HUES6 (cell line): ENCODE results near the gene MRE11.

Experiments used
- H3K27ac ChIP-seq: 2 replicates; pipeline ENCODE4 v1.7.0; 2013; ENCODE audit warnings: low read depth, mild to moderate bottlenecking, low read length, inconsistent platforms
- H3K27me3 ChIP-seq: 2 replicates; pipeline ENCODE4 v1.6.1; 2013; ENCODE audit warnings: low read length; ENCODE audit not compliant: control insufficient read depth, insufficient read depth
- H3K36me3 ChIP-seq: 2 replicates; pipeline ENCODE4 v1.6.1; 2013; ENCODE audit warnings: low read length; ENCODE audit not compliant: control insufficient read depth, insufficient read depth
- H3K4me1 ChIP-seq: 2 replicates; pipeline ENCODE4 v1.6.1; 2013; ENCODE audit warnings: low read length; ENCODE audit not compliant: control insufficient read depth, insufficient read depth
- H3K4me3 ChIP-seq: 2 replicates; pipeline ENCODE4 v1.5.1; 2013; ENCODE audit warnings: low read depth, low read length
- H3K9ac ChIP-seq: one replicate; pipeline ENCODE4 v1.6.1; 2013; ENCODE audit warnings: mild to moderate bottlenecking, low read length
- H3K9me3 ChIP-seq: 2 replicates; pipeline ENCODE4 v1.6.1; 2013; ENCODE audit warnings: low read depth, low read length; ENCODE audit not compliant: control insufficient read depth, insufficient read depth

MRE11 gene

GRCh38 chr11:94493281-94494125 lies at the start of gene MRE11, which contains the start of gene ANKRD49:
TSS of gene MRE11 (minus strand) at chr11:94493844. CDS start at chr11:94492801, 1,043 bp downstream.
TSS of gene ANKRD49 (plus strand) at chr11:94493984. CDS start at chr11:94496694, 2,710 bp downstream.
- Histone ChIP-seq H3K4me1 (no peaks in the 10 kb centered on the region), H3K9ac (peak within 1 kb of the TSS; percentile 94), H3K4me3 (peak within 1 kb of the TSS; percentile 83), H3K27ac (peak within 1 kb of the TSS; percentile 88), H3K36me3 (peaks cover 38% of the 10 kb centered on the region), H3K9me3 (no peaks in the 10 kb centered on the region), H3K27me3 (no peaks in the 10 kb centered on the region)

DNA sequence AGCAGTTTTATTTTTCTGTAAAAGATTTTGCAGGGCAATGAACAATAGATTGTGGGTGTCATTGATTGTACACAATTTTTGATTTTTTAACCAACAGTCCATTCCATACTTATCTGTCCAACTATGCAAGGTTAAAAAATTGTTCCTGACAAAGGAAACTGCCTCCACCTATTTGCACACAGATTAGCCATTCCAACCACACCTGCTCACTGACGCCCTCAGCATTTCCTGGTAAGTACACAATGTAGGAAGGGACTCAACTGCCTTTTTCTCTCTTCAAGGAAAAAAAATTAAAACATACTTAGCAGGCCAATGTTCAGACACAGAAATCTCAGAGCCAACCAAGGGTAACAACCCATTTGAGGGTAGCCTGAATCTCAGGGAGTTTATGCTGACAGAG lies 45.8 kb upstream of the MRE11 start:
- Histone ChIP-seq H3K27me3 (peaks cover 4% of the 10 kb centered on the region), H3K36me3 (no peaks in the 10 kb centered on the region), H3K4me3 (no peak overlapping the region), H3K27ac (no peak overlapping the region), H3K4me1 (no peaks in the 10 kb centered on the region; the same call in 1 of the 2 replicates), H3K9me3 (no peaks in the 10 kb centered on the region), H3K9ac (no peak overlapping the region)

DNA sequence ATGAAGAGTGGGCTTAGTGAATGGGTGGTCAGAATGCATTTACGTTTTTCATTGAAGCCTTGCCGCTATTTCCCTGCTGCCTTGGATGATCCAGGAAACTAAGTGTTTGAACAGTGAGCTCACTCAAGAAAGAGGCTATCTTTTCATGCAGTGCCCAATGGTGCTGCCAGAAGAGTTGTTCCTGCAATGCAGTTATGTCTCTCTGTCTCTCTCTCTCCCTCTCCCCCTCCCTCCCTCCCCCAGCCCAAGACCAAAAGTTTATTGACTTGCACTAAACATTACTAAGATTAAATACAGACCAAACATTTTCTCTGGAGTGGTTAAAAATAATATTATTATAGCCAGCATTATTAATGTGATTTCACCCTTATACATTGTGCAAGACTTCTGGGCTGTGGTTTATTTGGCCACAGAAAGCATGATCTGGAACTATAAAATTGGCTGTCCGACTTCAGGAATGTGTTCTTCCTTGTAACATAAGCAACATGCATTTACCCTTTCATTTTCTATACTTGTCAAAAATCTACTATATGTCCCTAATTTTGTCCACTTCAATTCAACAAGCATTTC lies 43.5 kb upstream of the MRE11 start:
- Histone ChIP-seq H3K4me3 (no peak overlapping the region), H3K9ac (no peak overlapping the region), H3K27ac (no peak overlapping the region), H3K27me3 (no peaks in the 10 kb centered on the region), H3K36me3 (no peaks in the 10 kb centered on the region), H3K9me3 (no peaks in the 10 kb centered on the region), H3K4me1 (no peaks in the 10 kb centered on the region; the same call in 1 of the 2 replicates)

DNA sequence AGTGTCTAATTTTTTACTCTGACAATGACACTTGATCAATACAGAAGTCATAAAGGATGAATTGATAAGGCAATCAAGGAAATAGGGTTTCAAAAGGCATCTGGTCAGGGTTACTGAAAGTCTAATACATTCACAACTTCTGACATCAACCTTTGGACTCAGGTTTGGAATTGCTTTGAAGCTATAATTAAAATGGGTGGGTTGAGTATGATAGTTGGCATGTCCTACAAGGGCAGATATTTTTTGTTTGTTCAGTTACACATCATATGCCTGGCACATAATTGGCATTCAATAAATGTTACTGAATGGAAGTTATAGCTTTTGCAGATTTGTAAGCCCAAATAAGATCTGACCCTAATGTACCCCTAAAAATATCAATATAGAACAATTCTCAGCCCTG lies 42.7 kb upstream of the MRE11 start:
- Histone ChIP-seq H3K27me3 (no peaks in the 10 kb centered on the region), H3K27ac (no peak overlapping the region), H3K4me1 (no peaks in the 10 kb centered on the region), H3K36me3 (no peaks in the 10 kb centered on the region), H3K4me3 (no peak overlapping the region), H3K9ac (no peak overlapping the region), H3K9me3 (no peaks in the 10 kb centered on the region)

DNA sequence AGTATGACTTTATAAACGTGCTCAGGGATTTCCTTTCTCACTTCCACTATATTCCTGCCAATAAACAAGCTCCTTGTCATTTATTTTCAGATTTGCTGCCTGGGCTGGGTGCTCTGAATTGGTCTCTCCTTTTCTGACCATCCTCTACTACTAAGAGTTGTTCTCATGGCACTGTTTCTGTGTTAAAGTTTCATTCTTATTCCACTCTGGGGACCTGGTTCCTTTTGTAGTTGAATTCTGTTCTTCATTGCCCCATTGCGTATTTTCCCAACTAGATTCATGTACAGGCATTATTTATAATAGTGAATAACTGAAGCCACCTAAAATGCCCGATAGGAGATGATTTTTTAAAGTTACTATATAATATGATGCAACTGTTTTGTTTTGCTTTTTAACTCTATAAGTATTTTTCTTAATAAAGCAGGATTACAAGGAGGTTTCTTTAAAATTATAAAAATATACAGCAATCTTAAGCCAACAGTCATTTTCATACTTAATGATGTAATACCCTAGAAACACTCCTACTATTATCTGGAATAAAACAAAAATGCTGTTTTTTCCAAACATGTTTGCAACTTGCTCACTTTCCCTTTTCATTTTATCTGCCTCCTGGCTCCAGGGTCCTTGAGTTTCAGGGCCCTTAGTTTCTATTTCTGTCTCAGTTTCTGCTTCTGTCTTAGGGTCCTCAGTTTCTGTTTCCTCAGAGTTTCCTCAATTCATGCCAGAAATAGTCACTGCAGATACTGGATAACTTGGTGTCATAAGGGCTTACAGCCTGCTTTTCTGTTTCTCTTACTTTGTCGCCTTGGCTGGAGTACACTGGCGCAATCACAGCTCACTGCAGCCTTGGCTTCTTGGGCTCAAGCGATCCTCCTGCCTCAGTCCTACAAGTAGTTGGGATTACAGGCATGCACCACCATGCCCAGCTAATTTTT lies 40.3 kb upstream of the MRE11 start:
- no peak overlapping the region for H3K4me3 ChIP-seq
- H3K4me1 ChIP-seq, result no peaks in the 10 kb centered on the region
- no peak overlapping the region for H3K9ac ChIP-seq
- H3K9me3 ChIP-seq, result no peaks in the 10 kb centered on the region
- H3K36me3 ChIP-seq, result no peaks in the 10 kb centered on the region
- H3K27me3 ChIP-seq, result no peaks in the 10 kb centered on the region
- no peak overlapping the region for H3K27ac ChIP-seq

GRCh38 chr11:94533206-94533605 lies 39.6 kb upstream of the MRE11 start:
- Histone ChIP-seq H3K27me3 (no peaks in the 10 kb centered on the region), H3K4me3 (no peak overlapping the region), H3K9me3 (no peaks in the 10 kb centered on the region), H3K36me3 (no peaks in the 10 kb centered on the region), H3K27ac (no peak overlapping the region), H3K4me1 (no peaks in the 10 kb centered on the region), H3K9ac (no peak overlapping the region)

GRCh38 chr11:94532211-94532610 lies 38.6 kb upstream of the MRE11 start:
- H3K4me3 ChIP-seq, result no peak overlapping the region
- no peak overlapping the region for H3K27ac ChIP-seq
- no peaks in the 10 kb centered on the region for H3K9me3 ChIP-seq
- H3K27me3 ChIP-seq, result peaks cover 2% of the 10 kb centered on the region; the same call in 1 of the 2 replicates
- no peak overlapping the region for H3K9ac ChIP-seq
- H3K4me1 ChIP-seq, result no peaks in the 10 kb centered on the region
- H3K36me3 ChIP-seq, result no peaks in the 10 kb centered on the region

GRCh38 chr11:94528551-94528950 lies 34.9 kb upstream of the MRE11 start:
- Histone ChIP-seq H3K9ac (no peak overlapping the region), H3K27me3 (peaks cover 9% of the 10 kb centered on the region), H3K9me3 (no peaks in the 10 kb centered on the region), H3K27ac (no peak overlapping the region), H3K4me1 (no peaks in the 10 kb centered on the region), H3K36me3 (no peaks in the 10 kb centered on the region), H3K4me3 (no peak overlapping the region)

- no peak overlapping the region for H3K27ac ChIP-seq
- no peaks in the 10 kb centered on the region for H3K9me3 ChIP-seq
- H3K36me3 ChIP-seq, result no peaks in the 10 kb centered on the region
- no peaks in the 10 kb centered on the region for H3K4me1 ChIP-seq
- no peak overlapping the region for H3K9ac ChIP-seq
- no peak overlapping the region for H3K4me3 ChIP-seq
- peaks cover 9% of the 10 kb centered on the region for H3K27me3 ChIP-seq
Measured at GRCh38 chr11:94526645-94527438, 33.2 kb upstream of the MRE11 start.

GRCh38 chr11:94525546-94526324 lies 32.1 kb upstream of the MRE11 start:
- no peak overlapping the region for H3K27ac ChIP-seq
- H3K9ac ChIP-seq, result no peak overlapping the region
- no peaks in the 10 kb centered on the region for H3K4me1 ChIP-seq
- H3K36me3 ChIP-seq, result no peaks in the 10 kb centered on the region
- no peaks in the 10 kb centered on the region for H3K9me3 ChIP-seq
- peaks cover 9% of the 10 kb centered on the region for H3K27me3 ChIP-seq
- H3K4me3 ChIP-seq, result no peak overlapping the region
